GM23248 (cell line): ENCODE measurements around the gene VWA8.

Experiments used
- EZH2 ChIP-seq: fragments of 200-600 bp; sonication (generic); IDR thresholded peaks from 2 replicates; pipeline ENCODE4 v1.6.1; 2018; ENCODE audit warnings: antibody characterized with exemption, mild to moderate bottlenecking; ENCODE audit not compliant: insufficient read depth, poor library complexity, severe bottlenecking
- EZH2phosphoT487 ChIP-seq: fragments of 200-600 bp; sonication (generic); IDR thresholded peaks from 2 replicates; pipeline ENCODE4 v1.6.1; 2018; ENCODE audit warnings: antibody characterized with exemption, moderate library complexity, mild to moderate bottlenecking, low read depth; ENCODE audit not compliant: insufficient read depth

- no peak for TF ChIP-seq EZH2
- TF ChIP-seq EZH2phosphoT487: no peak
Measured at GRCh38 chr13:41767801-41768200, 193.1 kb downstream of the VWA8 start.
